NK-92 treated with Interleukin-12 subunit alpha and Interleukin-12 subunit beta, amount 100 ng/mL, for 24 hours (cell line): ENCODE results near the gene FADS6.

Source experiments
- DNase-seq: peaks from one replicate; lab custom pipeline; 2025; lab: John Stamatoyannopoulos, UW

The FADS6 gene, protein sequence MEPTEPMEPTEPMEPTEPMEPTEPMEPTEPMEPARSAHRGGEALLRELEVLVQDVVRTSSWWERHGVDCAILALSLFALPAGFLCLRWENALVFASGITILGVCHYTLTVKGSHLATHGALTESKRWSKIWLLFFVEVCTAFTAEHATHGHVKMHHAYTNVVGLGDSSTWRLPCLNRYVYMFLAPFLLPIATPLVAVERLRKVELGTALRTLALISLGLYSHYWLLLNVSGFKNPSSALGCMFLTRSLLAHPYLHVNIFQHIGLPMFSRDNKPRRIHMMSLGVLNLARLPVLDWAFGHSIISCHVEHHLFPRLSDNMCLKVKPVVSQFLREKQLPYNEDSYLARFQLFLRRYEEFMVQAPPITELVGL

DNA sequence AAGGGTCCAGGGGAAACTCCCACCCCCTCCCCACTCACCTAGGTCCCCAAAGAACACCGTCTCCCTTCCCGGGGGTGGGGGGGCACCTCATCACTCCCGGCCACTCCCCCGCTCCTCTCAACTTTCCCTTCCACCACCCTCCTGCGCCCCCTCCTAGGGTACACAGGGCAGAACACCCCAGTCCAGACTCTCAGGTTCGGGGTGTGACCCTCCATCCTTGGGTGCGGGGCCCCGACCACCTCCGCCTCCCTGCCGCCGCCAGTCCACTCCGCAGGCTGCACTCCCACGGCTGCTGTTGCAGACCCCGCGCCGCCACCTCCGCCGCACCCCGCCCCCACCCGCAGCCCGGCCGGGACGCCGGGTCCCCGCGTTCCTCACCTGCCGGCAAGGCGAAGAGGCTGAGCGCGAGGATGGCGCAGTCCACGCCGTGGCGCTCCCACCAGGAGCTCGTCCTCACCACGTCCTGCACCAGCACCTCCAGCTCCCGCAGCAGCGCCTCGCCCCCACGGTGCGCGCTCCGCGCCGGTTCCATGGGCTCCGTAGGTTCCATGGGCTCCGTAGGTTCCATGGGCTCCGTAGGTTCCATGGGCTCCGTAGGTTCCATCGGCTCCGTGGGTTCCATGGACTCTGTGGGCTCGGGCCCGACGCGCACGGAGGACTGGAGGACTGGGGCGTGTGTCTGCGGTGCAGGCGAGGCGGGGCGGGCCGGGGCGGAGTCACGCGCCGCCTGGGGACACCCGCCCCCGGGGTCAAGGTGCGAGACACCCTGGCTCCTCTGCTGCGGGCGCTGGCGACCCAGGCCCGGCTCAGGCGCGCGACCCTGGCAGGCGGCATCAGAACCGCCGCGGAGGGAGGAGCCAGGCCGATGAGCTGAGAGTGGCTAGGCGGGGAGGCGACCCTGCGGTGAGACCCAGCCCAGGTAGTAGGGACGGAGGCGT, at the start of gene FADS6:
FADS6 (minus strand) TSS at position 660 of the 938 bp plus-strand sequence; CDS start at position 622, 38 bp downstream.
- DNase-seq = no peak

DNA sequence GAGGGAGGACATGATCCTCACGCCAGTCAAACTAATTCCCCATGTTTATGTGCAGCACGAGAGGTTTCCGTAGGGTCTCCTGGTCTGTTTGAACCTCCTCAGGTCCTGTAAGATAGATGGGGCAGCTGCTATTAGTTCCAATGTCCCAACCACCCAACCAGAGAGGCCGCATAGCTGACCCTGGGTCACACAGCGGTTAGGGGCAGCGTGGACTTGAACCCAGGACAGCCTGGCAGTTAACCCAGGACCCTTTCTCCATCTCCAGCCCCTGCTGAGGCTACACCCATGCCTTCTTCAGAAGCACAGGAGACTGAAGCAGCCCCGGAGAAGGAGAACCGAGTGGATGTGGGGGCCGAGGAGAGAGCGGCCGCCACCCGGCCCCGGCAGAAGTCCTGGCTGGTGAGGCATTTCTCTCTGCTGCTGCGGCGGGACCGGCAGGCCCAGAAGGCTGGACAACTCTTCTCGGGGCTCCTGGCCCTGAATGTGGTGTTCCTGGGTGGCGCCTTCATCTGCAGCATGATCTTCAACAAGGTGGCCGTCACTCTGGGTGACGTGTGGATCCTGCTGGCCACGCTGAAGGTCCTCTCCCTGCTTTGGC, 47.8 kb upstream of the FADS6 start:
- no peak for DNase-seq

DNA sequence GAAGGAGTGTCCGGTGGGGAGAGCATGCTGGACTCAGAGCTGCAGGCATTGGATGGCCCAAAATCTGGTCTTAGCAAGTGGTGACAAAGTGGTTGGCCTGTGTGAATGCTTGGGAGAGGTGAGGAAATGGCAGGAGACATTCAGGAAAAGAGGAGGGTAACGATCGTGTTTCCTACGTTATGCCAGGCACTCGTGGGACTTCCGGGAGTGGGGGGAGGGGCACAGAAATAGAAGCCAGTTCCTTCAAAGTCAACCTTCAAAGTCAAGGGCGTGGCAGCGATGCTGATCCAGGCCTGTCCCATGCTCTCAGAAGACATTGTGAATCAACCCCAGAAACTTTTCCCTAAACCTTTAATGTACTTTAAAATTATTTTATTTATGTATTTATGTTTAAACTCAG, 46.1 kb upstream of the FADS6 start:
- no peak for DNase-seq

DNA sequence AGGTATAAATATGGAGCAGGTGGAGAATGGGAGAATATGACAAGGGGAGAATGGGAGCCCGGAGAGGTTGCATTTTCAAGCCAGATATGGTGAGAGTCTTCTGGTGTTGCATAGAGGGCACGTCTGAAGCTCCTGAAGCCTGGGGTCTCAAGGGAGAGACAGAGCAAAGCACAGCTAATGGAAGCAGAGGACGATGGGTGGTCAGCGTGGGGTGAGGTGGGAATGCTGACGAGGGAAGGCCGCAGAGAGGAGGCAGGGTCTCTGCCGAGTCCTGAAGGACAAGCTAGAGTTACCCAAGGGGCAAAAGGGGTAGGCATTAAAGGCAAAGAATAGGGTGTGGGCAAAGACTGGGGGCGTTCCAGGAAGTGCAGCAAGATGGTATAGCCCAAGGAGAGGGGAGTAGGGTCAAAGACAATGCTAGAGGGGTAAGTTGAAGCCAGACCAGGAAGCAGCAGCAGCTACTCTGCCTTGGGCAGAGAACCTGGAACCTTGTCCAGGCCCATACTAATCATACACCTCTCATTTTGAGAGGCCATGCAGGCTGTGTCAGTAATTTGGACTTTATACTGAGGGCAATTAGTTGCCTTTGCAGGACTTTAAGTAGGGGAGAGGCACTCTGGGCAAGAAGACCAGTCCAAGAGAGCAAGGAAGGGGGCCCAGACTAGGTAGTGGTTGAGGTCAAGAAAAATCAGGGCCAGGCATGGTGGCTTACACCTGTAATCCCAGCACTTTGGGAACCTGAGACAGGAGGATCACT, 44.9 kb upstream of the FADS6 start:
- DNase-seq = no peak

DNA sequence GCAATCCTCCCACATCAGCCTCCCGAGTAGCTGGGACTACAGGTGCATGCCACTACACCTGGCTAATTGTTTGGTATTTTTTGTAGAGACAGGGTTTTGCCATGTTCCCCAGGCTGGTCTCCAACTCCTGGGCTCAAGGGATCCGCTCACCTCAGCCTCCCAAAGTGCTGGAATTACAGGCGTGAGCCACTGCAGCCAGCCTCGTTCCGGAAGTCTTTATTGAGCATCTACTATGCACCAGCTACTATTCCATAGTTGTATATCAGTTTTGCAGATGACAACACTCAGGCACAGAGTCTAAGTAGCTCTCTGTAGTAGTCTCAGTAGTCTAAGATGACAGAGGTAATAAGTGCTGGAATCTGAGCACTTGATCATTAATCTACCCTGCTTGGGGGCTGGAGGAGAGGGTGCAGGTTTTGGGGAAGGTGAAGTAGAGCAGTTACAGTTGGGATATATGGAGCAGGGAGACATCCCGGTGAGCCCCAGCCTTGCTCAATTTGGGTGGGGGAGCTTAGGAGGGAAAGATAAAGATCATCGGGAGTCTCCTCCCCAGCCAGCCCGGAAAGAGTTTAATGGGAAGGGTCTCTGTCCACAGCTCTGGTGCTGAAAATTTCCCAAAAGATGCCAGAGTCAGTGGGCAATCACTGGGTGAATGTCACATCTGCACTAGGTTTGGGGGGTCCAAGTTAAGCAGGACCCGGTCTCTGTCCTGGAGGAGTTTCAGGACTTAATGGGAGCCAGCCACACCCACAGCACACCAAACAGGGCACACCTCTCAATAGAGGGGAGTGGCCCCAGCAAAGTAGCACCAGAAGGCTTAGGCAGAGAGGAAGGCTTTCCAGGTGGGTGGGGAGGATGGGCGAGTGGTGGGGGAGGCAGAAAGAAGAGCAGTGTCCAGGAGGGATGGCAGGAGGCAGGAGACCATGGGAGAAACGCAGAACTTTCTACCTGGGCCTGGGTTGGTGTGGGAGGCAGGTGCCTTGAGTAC, 43.9 kb upstream of the FADS6 start:
- no peak for DNase-seq

DNA sequence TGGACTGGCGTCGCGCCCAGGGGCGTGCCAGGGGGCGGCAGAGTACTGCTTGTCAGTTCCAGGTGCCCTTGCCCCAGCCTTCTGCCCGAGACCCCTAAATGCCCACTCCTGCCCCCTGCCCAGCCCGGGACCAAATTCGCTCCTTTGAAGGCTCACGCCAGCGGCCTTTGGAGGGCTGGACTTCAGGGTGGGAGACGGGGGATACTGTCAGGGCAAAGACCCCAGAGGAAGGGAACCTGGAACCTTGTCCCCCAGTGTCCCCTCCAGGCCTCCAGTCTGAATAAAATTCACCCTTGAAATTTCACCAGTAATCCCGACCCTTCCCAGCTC, 43.0 kb upstream of the FADS6 start:
- no peak for DNase-seq

DNA sequence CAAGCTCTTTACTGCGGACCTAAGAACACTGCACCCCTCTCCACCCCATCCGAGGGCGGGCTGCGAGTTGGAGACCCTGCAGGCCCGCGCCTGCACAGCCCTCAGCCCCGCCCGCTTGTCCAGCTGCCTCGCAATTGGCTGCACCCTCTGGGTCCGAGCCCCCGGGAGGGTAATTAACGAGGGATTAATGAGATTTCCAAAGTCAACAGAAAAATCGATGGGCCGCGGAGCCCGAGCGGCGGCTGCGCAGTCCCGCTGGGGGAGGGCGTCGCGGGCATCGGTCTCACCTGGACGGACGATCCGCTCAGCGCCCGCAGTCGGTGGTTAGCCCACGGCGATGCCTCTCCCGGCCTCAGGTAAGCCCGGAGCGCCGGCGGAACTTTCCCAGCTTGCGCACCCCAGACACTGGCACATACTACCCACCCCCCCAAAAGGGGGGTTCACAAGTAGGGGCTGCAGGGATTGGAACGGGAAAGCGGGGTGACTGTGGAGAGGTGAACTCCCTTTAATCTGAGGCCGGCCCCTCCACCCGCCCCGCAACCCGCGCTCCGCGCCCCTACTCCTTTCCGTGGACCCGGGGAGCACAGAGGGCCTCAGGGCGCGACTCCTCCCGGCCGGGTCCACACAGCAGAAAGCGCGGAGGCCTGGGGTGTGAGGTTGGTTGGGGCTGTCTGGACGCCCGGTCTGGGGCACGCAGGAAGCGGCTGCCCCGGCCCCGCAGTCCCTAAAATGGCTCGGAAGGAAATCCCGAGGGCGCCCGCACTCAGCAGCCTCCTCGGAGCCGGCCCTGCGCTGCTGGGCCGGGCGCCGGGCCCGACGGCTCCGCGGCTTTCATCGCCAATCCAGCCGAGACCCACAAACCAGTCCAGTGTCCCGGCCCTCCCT, 42.4 kb upstream of the FADS6 start, which contains the start of gene OTOP3:
OTOP3 (plus strand) TSS at position 314 of the 885 bp plus-strand sequence; CDS start at position 338, 24 bp downstream.
- no peak for DNase-seq

DNA sequence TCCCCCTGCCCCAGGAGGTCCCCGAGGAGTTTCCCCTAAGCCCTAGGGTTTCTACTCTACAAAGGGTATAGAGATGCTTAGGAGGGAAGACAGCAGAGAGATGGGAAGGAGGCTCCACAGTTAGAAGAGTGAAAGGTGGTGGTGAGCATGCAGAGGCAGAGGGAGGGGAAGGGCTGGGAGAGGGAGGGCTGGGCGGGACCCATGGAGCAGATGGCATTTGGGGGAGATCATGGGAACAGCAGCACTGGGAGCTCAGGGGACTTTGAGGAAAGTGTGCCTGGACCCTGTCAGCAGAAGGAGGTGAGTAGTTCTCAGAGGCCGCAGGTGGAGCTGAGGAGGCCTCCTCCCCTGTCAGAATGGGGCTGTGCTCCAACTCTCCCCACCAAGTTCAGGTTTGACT, 41.6 kb upstream of the FADS6 start:
- no peak for DNase-seq

DNA sequence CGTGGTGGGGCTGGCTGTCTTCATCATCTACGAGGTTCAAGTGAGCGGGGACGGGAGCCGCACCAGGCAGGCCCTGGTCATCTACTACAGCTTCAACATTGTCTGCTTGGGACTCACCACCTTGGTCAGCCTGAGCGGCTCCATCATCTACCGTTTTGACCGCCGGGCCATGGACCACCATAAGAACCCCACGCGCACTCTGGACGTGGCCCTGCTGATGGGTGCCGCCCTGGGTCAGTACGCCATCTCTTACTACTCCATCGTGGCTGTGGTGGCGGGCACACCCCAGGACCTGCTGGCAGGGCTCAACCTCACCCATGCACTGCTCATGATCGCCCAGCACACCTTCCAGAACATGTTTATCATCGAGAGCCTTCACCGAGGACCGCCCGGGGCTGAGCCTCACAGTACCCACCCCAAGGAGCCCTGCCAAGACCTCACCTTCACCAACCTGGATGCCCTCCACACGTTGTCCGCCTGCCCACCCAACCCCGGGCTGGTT, 37.2 kb upstream of the FADS6 start:
- DNase-seq = no peak

DNA sequence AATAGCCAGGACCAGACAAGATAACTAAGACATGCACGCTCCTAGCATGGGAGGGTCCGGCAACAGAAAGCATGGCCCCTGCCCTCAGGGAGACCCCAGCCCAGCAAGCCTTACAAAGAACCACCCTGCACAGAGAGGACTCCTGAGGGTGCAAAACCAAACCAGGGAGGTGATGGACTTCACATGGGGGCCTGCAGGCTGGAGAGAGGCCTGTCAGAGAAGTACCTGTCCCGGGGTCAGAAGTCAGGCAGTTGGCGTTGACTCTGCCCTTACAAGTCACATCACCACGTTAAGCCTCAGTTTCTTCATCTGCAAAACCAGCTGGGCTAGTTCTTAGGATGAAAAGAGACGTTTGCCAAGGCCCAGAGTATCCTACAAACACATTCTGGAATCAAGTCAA, 35.4 kb upstream of the FADS6 start:
- no peak for DNase-seq

DNA sequence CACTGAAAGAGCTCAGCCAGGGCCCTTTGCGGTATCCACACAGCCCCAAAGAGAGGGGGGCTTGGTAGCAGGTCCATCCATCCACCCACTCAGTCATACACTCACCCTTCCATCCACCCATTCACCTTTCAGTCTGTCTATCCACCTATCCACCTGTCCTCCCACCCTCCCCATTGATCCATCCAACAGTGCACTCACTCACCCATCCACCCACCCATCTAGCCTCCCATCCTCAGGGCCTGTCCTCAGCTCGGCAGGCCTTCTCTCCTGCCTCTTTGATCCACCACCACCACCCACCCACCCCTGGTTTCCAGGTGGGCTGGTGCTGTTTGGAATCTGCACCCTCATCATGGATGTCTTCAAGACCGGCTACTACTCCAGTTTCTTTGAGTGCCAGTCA, 31.8 kb upstream of the FADS6 start:
- DNase-seq = no peak

DNA sequence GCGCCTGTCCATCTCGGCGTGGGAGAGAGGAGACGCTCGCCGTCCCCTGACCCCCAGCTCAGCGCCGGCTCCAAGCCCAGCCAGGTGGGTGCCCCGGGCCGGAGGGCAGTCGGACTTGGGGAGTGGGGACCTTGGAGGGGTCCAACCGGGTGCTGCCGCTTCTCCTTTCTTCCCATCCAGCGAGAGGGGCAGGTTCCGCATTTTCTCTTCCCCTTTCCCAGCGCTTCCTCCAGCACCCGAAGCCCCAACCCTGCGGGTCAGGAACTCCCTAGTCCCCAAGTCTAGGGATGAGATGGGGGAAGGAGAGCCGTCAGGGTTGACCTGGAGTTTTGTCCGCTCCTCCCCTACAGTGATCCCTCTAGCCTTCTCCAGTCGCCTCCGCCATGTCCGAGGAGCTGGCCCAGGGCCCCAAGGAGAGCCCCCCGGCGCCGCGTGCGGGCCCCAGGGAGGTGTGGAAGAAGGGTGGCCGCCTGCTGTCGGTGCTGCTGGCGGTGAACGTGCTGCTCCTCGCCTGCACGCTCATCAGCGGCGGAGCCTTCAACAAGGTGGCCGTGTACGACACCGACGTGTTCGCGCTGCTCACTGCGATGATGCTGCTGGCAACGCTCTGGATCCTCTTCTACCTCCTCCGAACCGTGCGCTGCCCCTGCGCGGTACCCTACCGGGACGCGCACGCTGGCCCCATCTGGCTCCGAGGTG, 31.0 kb upstream of the FADS6 start, which contains the start of gene OTOP2:
OTOP2 (plus strand) TSS at position 24 of the 699 bp plus-strand sequence; CDS start at position 384, 360 bp downstream.
- DNase-seq = no peak

DNA sequence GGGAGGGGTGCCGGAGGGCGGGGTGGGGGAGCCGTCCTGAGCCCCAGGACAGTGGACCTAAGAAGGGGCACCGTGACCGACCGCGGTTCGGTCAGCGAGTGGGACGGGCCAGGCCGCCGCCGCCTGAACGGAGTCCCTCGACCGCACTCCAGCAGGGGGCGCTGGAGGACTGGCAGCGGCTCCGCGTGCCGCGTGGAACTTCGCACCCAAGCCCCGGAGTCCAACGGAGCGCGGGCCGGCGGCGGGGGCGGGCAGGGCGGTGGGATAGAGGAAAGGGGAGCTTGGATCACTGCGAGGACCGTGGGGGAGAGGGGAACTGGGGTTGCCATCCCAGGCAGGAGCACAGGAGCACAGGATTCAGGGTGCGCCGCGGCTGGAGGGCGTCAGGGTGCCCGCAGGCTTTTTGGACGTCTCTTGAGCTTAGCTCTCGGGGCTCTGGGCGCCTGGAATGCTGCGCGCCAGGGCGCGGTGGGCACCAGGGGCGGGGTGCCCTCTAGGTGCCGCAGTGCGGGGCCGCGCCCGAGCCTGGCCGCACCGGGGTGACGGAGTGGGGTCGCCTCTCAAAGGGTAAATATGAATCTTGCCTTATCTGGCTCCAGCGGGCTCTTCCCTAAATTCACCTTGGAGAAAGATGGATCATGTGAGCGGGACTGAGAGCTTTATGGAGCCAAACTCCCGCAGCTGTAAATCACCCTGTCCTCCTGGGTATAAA, 30.3 kb upstream of the FADS6 start:
- no peak for DNase-seq

DNA sequence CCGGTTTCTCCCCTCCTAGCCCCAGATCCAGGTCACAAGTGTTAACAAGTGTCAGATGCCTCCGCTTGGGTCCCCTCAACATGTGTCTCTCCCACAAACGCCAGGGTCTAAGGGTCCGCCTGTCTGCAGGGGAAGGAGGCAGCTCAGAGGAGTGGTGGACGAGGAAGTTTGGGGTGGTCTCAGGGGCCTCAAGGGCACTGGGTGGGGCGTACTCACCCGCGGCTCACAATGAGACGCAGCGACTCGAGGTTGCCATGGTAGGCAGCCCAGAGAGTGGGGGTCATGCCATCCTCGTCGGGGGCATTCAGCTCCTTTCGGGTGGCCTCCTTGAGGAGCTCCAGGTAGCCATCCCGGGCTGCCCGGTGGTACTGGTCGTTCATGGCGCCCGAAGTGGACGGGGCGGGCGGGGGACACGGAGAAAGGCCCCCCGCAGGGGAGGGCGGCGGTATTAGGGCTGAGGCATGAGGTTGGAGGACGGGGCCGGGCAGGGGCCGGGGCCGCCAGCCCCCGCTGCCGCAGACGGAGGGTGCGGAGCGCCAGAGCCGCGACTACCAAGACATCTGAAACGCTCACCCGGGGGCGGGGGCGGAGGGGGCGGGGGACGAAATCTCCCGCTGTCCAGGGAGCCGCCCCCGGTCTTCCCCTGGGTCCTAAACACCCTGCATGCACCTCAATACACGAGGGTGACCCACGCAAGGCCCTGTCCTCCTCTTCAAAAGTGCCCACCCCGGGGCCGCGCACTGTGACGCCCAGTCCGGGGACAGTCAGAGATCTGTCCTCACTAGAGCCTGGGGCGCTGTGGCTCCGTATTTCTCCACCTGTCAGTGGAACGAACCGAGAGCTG, 29.5 kb upstream of the FADS6 start, which contains the start of gene USH1G:
USH1G (minus strand) TSS at position 562 of the 844 bp plus-strand sequence; CDS start at position 380, 182 bp downstream.
- no peak for DNase-seq

DNA sequence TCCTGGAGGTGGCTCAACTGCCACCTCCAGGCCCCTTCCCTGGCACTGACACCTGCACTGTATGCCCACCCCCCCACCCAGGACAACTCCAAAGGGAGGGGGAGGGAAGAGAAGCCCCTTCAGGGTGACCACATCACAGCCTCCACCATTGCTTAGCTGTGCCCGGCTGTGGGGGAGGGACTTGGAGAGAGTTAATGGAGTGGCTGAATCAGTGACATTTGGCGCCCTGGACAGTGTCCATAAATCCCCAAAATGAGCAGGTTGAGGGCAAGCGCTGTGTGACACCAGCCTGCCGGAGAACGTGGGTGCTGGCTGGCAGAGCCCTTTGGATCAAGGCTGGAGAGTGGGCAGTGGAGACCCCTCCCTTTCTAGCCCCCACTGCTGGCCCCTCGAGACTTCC, 28.7 kb upstream of the FADS6 start:
- no peak for DNase-seq

DNA sequence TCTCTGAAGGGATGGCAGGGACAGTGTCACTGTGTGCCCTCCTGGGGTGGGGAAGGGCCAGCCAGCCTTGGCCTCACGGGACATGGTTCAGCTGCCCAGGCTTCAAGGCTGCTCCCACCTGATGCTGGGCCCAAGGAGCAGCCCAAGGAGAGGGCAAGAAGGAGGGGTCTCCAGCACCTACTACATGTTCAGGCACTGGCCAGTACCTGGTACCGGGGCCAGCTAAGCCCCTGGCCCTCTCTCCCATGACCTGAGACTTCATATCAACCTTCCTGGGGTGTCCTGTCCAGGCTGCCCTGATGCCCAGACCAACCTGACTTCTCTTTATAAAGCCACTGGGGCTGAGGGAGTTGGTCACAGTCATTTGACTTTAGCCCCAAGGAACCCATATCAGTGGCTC, 28.3 kb upstream of the FADS6 start:
- DNase-seq = no peak
